GM12878 (cell line): ENCODE data around the gene STON2. TPM values are rescaled to one million over a fixed set of nuclear protein-coding genes. Genes with fewer than 3 reads are reported as not detected.

ENCODE experiments used
- ATF7 ChIP-seq: fragments of 450-650 bp; IDR thresholded peaks from 2 replicates; pipeline ENCODE4 v1.6.1; 2016; ENCODE audit warnings: low read depth, mild to moderate bottlenecking
- BACH1 ChIP-seq: fragments of 450-650 bp; IDR thresholded peaks from 2 replicates; pipeline ENCODE4 v1.6.1; 2017; ENCODE audit warnings: mild to moderate bottlenecking, borderline replicate concordance
- BMI1 ChIP-seq: fragments of 450-650 bp; IDR thresholded peaks from 2 replicates; pipeline ENCODE4 v1.6.1; 2016; ENCODE audit warnings: mild to moderate bottlenecking, moderate library complexity, borderline replicate concordance
- BRCA1 ChIP-seq: IDR thresholded peaks from 2 replicates; pipeline ENCODE4 v1.6.1; 2011; ENCODE audit warnings: low read depth, low read length, improper control_type of control experiment
- EED ChIP-seq: sonication (generic); IDR thresholded peaks from 2 replicates; pipeline ENCODE4 v1.6.1; 2016; ENCODE audit warnings: antibody characterized with exemption, low read depth
- MEF2B ChIP-seq: fragments of 450-650 bp; IDR thresholded peaks from 2 replicates; pipeline ENCODE4 v1.6.1; 2018; ENCODE audit warnings: mild to moderate bottlenecking, moderate library complexity; ENCODE audit not compliant: partially characterized antibody, poor library complexity, severe bottlenecking
- NFXL1 ChIP-seq: fragments of 450-650 bp; IDR thresholded peaks from 2 replicates; pipeline ENCODE4 v1.6.1; 2017; ENCODE audit warnings: antibody characterized with exemption, mild to moderate bottlenecking, borderline replicate concordance
- POLR2A ChIP-seq: IDR thresholded peaks from 2 replicates; pipeline ENCODE4 v1.6.1; 2011; ENCODE audit warnings: low read depth, mild to moderate bottlenecking, low read length
- RUNX3 ChIP-seq: IDR thresholded peaks from 2 replicates; pipeline ENCODE4 v1.6.1; 2012; ENCODE audit warnings: low read length, inconsistent platforms
- TCF7 ChIP-seq: IDR thresholded peaks from 2 replicates; pipeline ENCODE4 v1.6.1; 2014; ENCODE audit warnings: antibody characterized with exemption, borderline replicate concordance
- polyA plus RNA-seq, 11 experiments: library from polyadenylated mRNA; depleted of rRNA in 4 of 11; unstranded in 6 of 11; stranded (reverse) in 5 of 11; fragments of >200 nt; fragmentation: Nextera tagmentation in 4 of 11; fragmentation: Illumina TruSeq in 1 of 11; extraction: Ambion mirVana in 4 of 11; extraction: Trizol in 1 of 11; gene quantifications; 1 replicate in 1 of 11; 2 replicates in 10 of 11; pipeline versions ENCODE4 v1.2.1 to v1.2.3, GENCODE V29; 2011 to 2016; ENCODE audit warnings: inconsistent platforms in 2 of 11, missing spikeins in 2 of 11, low read depth in 1 of 11
- total RNA-seq, 4 experiments: library from RNA; depleted of rRNA in 3 of 4; stranded (reverse); fragments of >200 nt in 3 of 4; fragmentation: Illumina TruSeq in 1 of 4; extraction: Trizol in 1 of 4; gene quantifications; 2 replicates each; pipeline versions ENCODE4 v1.2.1 to v1.2.3, GENCODE V29; 2013 to 2021
- TF ChIP-seq, protein P1 (sequence below): fragments of 450-650 bp; IDR thresholded peaks from 2 replicates; pipeline ENCODE4 v1.6.1; 2018; ENCODE audit warnings: borderline replicate concordance, mild to moderate bottlenecking; ENCODE audit not compliant: partially characterized antibody
- TF ChIP-seq, protein P2 (sequence below): fragments of 450-650 bp; formaldehyde crosslinking; IDR thresholded peaks from 2 replicates; pipeline ENCODE4 v1.4.0; 2022; ENCODE audit warnings: mild to moderate bottlenecking, moderate library complexity
- TF ChIP-seq, protein P3 (sequence below): fragments of 450-650 bp; IDR thresholded peaks from 2 replicates; pipeline ENCODE4 v1.6.1; 2018; ENCODE audit warnings: mild to moderate bottlenecking, low read depth, moderate library complexity; ENCODE audit not compliant: partially characterized antibody
- TF ChIP-seq, protein P4 (sequence below): IDR thresholded peaks from 2 replicates; pipeline ENCODE4 v1.6.1; 2012; ENCODE audit warnings: mild to moderate bottlenecking, low read depth, low read length
- TF ChIP-seq, protein P5 (sequence below): IDR thresholded peaks from 2 replicates; pipeline ENCODE4 v1.6.1; 2012; ENCODE audit warnings: low read length, inconsistent platforms

Gene STON2
- total and polyA plus RNA-seq, 10 of the 15 experiments (the other 5 are each of a cell fraction or from before 2014, with no cell fraction given), result 0.03 to 0.13 (median 0.03) TPM; not detected in 7

DNA sequence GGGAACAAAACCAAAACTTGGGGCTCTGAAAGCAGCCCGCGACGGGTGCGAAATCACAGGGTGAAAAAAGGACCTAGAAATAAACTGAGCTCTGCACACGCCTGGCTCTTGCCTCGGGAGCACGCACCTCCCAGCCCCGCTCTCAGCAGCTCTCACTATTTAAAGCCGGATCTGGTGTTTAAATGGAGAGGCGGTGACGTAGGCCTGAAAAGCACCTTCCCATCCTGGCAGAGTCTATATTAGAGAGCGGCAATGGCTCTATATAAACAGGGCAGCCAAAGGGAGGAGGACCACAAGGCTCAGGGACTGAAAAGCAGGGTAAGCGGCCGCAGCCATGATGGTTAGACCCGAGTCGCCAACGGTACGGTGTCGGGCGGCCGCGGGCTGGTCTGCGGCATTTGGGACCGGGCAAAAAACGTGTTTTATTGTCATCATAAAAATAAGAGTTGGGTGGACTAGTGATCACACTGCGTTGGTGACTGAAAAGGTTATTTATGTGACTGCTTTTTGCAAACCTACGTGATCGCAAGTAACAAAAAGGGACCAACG lies 180.8 kb downstream of the STON2 start (continued):
- TF ChIP-seq, protein P1, sequence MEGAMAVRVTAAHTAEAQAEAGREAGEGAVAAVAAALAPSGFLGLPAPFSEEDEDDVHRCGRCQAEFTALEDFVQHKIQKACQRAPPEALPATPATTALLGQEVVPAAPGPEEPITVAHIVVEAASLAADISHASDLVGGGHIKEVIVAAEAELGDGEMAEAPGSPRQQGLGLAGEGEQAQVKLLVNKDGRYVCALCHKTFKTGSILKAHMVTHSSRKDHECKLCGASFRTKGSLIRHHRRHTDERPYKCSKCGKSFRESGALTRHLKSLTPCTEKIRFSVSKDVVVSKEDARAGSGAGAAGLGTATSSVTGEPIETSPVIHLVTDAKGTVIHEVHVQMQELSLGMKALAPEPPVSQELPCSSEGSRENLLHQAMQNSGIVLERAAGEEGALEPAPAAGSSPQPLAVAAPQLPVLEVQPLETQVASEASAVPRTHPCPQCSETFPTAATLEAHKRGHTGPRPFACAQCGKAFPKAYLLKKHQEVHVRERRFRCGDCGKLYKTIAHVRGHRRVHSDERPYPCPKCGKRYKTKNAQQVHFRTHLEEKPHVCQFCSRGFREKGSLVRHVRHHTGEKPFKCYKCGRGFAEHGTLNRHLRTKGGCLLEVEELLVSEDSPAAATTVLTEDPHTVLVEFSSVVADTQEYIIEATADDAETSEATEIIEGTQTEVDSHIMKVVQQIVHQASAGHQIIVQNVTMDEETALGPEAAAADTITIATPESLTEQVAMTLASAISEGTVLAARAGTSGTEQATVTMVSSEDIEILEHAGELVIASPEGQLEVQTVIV, result no peak
- TF ChIP-seq, protein P2, sequence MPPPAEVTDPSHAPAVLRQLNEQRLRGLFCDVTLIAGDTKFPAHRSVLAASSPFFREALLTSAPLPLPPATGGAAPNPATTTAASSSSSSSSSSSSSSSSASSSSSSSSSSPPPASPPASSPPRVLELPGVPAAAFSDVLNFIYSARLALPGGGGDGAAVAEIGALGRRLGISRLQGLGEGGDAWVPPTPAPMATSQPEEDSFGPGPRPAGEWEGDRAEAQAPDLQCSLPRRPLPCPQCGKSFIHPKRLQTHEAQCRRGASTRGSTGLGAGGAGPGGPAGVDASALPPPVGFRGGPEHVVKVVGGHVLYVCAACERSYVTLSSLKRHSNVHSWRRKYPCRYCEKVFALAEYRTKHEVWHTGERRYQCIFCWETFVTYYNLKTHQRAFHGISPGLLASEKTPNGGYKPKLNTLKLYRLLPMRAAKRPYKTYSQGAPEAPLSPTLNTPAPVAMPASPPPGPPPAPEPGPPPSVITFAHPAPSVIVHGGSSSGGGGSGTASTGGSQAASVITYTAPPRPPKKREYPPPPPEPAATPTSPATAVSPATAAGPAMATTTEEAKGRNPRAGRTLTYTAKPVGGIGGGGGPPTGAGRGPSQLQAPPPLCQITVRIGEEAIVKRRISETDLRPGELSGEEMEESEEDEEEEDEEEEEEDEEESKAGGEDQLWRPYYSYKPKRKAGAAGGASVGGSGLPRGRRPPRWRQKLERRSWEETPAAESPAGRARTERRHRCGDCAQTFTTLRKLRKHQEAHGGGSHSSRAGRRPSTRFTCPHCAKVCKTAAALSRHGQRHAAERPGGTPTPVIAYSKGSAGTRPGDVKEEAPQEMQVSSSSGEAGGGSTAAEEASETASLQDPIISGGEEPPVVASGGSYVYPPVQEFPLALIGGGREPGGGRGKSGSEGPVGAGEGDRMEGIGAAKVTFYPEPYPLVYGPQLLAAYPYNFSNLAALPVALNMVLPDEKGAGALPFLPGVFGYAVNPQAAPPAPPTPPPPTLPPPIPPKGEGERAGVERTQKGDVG (CRISPR knock-in tag), result no peak
- TF ChIP-seq, protein P3, sequence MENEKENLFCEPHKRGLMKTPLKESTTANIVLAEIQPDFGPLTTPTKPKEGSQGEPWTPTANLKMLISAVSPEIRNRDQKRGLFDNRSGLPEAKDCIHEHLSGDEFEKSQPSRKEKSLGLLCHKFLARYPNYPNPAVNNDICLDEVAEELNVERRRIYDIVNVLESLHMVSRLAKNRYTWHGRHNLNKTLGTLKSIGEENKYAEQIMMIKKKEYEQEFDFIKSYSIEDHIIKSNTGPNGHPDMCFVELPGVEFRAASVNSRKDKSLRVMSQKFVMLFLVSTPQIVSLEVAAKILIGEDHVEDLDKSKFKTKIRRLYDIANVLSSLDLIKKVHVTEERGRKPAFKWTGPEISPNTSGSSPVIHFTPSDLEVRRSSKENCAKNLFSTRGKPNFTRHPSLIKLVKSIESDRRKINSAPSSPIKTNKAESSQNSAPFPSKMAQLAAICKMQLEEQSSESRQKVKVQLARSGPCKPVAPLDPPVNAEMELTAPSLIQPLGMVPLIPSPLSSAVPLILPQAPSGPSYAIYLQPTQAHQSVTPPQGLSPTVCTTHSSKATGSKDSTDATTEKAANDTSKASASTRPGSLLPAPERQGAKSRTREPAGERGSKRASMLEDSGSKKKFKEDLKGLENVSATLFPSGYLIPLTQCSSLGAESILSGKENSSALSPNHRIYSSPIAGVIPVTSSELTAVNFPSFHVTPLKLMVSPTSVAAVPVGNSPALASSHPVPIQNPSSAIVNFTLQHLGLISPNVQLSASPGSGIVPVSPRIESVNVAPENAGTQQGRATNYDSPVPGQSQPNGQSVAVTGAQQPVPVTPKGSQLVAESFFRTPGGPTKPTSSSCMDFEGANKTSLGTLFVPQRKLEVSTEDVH, result no peak
- TF ChIP-seq BRCA1 (no peak), RUNX3 (peak; percentile 70), NFXL1 (no peak), MEF2B (peak; percentile 18), ATF7 (peak; percentile 85), TCF7 (no peak), BACH1 (peak; percentile 73), POLR2A (peak; percentile 96), EED (no peak), BMI1 (no peak)
- TF ChIP-seq, protein P4, sequence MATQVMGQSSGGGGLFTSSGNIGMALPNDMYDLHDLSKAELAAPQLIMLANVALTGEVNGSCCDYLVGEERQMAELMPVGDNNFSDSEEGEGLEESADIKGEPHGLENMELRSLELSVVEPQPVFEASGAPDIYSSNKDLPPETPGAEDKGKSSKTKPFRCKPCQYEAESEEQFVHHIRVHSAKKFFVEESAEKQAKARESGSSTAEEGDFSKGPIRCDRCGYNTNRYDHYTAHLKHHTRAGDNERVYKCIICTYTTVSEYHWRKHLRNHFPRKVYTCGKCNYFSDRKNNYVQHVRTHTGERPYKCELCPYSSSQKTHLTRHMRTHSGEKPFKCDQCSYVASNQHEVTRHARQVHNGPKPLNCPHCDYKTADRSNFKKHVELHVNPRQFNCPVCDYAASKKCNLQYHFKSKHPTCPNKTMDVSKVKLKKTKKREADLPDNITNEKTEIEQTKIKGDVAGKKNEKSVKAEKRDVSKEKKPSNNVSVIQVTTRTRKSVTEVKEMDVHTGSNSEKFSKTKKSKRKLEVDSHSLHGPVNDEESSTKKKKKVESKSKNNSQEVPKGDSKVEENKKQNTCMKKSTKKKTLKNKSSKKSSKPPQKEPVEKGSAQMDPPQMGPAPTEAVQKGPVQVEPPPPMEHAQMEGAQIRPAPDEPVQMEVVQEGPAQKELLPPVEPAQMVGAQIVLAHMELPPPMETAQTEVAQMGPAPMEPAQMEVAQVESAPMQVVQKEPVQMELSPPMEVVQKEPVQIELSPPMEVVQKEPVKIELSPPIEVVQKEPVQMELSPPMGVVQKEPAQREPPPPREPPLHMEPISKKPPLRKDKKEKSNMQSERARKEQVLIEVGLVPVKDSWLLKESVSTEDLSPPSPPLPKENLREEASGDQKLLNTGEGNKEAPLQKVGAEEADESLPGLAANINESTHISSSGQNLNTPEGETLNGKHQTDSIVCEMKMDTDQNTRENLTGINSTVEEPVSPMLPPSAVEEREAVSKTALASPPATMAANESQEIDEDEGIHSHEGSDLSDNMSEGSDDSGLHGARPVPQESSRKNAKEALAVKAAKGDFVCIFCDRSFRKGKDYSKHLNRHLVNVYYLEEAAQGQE, result no peak
- TF ChIP-seq, protein P5, sequence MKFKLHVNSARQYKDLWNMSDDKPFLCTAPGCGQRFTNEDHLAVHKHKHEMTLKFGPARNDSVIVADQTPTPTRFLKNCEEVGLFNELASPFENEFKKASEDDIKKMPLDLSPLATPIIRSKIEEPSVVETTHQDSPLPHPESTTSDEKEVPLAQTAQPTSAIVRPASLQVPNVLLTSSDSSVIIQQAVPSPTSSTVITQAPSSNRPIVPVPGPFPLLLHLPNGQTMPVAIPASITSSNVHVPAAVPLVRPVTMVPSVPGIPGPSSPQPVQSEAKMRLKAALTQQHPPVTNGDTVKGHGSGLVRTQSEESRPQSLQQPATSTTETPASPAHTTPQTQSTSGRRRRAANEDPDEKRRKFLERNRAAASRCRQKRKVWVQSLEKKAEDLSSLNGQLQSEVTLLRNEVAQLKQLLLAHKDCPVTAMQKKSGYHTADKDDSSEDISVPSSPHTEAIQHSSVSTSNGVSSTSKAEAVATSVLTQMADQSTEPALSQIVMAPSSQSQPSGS, result peak; percentile 77
